GM18505 (cell line): ENCODE results near the gene ACTL10.
"Not testable (repeated sequence)": the region's sequence is repeated elsewhere in the genome, so short reads cannot be mapped to it uniquely, and the experiment has no call there.

Source experiments
- ATAC-seq: cut with Tn5 transposase; IDR thresholded peaks from one replicate; pipeline ENCODE4 v1.9.1; 2021; ENCODE audit not compliant: unreplicated experiment
- POLR2A ChIP-seq: IDR thresholded peaks from 4 replicates; pipeline ENCODE4 v1.6.1; 2011; ENCODE audit warnings: borderline replicate concordance; ENCODE audit not compliant: insufficient read depth, insufficient read length; ENCODE audit errors: extremely low read depth

The ACTL10 gene

DNA sequence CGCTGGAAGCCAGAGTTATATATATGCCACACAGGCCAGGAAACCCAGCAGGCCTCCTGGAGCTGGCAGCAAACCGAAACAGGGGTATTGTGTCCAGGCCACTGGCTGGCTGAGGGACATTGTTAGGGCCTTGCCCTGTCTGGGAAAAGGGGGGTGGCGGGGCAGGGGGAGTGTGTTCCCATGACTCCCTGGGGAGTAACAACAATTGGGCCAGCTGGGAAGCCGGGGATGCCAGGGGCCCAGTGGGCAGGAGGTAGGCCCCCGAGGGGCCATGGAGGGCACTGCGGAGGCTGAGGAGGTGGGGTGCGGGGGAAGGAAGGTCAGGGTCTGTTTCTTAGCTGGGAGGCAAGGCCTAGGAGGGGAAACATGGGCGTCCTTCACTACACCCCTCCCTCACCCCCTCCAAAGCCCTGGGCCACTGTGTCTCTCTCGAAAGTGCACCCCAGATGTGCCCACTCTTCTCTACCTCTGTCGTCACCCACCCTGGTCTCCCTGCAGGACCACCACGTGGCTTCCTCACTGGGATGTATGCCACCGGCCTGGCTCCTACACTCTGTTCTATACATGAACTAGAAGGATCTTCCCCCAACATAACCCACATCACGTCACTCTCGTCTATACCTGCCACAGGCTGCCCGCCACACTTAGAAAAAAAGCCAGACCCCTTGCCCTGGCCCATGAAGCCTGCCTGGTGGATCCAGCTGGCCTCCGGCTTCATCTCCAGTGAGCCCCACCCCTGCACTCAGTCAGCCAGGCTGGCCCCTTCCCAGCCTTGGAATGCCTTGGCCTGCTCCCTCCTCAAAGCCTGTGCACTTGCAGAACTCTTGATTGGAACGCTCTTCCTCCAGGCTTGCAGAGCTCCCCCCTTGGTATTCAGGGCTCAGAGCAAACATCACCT is 27.2 kb downstream of the ACTL10 start:
- TF ChIP-seq POLR2A, result no peak
- ATAC-seq, result no peak

DNA sequence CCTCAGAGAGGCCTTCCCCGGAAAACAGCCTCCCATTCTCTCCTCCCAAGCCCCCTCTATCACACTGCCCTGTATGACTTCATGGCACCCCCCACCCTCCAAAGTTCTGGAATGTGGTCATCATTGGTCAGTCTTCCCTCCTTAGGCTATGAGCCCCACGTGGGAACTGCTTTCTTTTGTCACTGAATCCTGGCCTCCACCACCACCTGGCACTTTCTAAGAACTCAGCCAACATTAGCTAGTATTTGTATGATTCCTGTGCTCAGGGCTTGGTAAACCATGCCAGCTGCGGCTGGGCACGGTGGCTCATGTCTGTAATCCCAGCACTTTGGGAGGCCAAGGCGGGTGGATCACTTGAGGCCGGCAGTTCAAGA is 27.9 kb downstream of the ACTL10 start:
- ATAC-seq, result no peak
- no peak for TF ChIP-seq POLR2A

DNA sequence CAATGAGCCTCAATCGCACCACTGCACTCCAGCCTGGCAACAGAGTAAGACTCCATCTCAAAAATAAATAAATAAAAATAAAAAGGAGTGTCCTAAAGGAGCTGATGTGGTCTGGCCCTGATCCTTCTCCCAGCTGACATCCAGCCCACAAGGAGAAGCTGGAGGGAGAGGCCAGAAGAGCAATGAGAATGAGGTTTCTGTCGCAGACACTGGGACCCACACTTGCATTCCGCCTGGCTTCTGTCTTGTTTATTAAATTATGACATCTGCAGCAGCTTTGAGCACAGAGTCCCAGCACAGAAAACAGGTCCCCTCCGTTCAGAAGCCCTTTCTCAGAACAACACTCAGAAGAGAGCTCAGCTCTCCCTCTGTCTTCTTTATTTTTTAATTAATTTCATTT is 29.7 kb downstream of the ACTL10 start:
- no peak for ATAC-seq
- no peak for TF ChIP-seq POLR2A

DNA sequence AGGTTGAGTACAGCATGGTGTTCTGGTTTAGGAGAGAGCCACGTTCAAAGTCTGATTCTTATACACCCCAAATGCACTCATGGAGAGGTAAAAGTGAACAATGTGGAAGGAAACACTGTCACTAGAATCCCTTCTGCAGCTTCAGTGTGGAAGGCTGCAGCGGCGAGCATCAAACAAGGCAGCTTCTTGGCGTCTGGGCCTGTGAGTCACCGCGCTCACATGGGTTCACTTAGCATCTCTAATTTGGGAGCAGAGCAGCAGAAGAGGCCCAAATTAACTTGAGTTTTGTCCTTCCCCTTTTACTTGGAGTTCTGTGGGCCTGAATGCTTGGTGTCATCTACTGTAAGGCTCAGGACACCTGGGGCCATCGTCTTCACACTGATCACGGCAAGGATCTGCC is 30.4 kb downstream of the ACTL10 start:
- ATAC-seq, result no peak
- TF ChIP-seq POLR2A, result no peak

DNA sequence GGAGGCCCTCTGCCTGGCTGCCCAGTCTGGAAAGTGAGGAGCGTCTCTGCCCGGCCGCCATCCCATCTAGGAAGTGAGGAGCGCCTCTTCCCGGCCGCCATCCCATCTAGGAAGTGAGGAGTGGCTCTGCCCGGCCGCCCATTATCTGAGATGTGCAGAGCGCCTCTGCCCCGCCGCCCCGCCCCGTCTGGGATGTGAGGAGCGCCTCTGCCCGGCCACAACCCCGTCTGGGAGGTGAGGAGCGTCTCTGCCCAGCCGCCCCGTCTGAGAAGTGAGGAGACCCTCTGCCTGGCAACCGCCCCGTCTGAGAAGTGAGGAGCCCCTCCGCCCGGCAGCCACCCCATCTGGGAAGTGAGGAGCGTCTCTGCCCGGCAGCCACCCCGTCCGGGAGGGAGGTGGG is 32.2 kb downstream of the ACTL10 start:
- not testable (repeated sequence) for ATAC-seq

DNA sequence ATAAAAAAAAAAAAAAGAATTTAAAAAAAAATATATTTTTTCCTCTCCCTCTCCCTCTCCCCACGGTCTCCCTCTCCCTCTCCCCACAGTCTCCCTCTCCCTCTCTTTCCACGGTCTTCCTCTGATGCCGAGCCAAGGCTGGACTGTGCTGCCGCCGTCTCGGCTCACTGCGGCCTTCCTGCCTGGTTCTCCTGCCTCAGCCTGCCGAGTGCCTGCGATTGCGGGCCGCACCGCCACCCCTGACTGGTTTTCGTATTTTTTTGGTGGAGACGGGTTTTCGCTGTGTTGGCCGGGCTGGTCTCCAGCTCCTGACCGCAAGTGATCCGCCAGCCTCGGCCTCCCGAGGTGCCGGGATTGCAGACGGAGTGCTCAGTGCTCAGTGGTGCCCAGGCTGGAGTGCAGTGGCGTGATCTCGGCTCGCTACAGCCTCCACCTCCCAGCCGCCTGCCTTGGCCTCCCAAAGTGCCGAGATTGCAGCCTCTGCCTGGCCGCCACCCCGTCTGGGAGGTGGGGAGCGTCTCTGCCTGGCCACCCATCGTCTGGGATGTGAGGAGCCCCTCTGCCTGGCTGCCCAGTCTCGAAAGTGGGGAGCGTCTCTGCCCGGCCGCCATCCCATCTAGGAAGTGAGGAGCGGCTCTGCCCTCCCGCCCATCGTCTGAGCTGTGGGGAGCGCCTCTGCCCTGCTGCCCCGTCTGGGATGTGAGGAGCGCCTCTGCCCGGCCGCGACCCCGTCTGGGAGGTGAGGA is 34.1 kb downstream of the ACTL10 start:
- ATAC-seq, result not testable (repeated sequence)

DNA sequence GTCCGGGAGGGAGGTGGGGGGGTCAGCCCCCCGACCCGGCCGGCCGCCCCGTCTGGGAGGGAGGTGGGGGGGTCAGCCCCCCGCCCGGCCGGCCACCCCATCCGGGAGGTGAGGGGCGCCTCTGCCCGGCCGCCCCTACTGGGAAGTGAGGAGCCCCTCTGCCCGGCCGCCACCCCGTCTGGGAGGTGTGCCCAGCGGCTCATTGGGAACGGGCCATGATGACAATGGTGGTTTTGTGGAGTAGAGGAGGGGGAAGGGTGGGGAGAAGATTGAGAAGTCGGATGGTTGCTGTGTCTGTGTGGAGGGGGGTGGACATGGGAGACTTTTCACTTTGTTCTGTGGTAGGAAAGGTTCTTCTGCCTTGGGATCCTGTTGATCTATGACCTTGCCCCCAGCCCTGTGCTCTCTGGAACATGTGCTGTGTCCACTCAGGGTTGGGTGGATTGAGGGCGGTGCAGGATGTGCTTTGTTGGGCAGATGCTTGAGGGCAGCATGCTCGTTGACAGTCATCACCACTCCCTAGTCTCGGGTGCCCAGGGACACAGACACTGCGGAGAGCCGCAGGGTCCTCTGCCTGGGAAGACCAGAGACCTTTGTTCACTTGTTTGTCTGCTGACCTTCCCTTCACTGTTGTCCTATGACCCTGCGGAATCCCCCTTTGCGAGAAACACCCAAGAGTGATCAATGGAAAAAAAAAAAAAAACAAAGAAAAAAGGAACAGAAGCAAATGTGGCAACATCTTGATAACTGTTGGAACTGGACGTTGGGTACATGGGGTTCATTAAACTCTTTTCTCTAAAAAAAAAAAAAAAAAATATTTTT is 35.1 kb downstream of the ACTL10 start:
- no peak for ATAC-seq
- no peak for TF ChIP-seq POLR2A

DNA sequence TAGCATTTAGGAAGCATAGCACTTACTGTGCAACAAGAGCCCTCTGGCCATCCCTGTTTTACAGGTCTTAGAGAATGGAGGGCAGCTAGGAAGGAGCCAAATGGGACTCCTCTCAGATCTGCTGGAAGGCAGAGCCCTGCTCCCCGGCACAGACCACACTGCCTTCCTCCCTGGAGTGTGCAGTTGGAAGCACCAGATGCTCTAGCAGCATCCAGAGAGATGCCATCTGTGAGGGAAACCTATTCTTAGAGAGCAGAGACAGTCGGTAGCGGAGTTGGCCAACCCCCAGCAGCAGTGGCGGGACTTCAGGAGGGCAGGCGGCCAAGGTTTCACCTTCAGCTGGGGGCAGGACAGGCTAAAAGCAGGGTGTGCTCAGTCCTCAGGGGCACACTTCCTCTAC is 36.1 kb downstream of the ACTL10 start:
- ATAC-seq, result no peak
- no peak for TF ChIP-seq POLR2A

DNA sequence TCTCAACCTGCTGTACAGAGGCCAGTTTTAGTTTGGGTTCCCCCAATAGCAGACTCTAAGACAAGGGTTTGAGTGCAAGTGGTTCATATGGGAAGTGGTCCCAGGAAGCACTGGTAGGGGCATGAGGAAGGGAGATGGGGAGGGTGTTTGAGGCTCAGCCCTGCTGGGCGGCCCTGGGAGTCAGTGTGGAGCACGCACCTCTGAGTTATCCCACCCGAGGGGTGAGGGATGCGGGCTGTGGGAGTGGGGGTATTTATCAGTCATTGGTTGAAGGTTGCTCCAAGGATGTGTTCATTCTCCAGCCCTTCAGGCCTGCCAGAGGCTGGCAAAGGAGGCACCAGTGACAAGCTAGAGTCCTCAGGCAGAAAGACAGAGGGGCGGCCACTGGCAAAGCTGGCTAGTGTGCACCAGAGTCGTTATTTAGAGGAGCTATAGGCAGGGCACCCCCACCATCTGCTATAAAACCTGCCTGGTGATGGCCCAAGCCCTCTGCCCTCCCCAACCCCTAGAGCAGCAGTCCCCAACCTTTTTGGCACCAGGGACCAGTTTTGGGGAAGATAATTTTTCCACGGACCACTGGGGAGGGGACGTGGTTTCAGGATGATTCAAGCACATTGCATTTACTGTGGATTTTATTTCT is 36.9 kb downstream of the ACTL10 start:
- no peak for TF ChIP-seq POLR2A
- ATAC-seq, result no peak

DNA sequence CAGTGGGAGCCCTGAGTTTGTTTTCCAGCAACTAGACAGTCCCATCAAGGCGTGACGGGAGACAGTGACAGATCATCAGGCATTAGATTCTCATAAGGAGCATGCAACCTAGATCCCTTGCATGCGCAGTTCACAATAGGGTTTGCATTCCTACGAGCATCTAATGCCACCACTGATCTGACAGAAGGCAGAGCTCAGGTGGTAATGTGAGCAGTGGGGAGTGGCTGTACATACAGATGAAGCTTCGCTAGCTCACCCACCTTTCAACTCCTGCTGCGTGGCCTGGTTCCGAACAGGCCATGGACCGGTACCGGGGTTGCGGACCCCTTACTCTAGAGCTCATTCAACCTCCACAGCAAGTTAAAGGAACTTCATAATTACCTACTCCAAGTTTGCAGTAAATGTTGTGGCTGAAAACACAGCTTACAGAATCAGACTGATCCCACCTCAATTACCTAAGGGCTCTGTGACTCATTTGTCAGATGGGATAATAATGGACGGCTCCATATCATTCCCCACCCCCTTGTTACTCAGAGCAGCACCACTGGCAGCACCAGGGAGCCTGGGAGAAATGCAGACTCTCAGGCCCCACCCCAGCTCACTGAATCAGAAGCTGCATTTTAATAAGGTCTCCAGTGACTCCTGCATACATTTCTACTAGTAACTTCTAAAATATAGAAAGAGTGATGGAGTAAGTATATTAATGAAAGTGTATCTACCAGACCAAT is 37.6 kb downstream of the ACTL10 start:
- ATAC-seq, result no peak
- no peak for TF ChIP-seq POLR2A

DNA sequence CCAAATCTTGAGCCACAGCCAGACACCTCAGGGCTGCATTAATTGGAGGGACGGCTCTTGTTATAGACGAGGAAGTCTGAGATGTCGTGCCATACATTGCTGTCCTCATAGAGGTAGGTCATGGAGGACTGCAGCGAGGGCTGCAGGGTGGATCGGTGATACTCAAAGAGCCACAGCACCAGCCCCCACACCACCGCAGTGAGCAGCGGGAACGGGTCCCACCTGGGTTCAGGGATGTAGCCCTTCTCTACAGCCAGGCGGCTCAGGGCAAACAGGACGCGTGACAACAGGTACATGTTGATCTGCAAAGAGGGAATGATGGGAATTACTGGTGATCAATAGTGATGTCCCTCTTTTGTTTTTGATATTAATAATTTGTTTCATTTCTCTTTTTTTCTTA is 40.9 kb downstream of the ACTL10 start:
- no peak for ATAC-seq
- no peak for TF ChIP-seq POLR2A

DNA sequence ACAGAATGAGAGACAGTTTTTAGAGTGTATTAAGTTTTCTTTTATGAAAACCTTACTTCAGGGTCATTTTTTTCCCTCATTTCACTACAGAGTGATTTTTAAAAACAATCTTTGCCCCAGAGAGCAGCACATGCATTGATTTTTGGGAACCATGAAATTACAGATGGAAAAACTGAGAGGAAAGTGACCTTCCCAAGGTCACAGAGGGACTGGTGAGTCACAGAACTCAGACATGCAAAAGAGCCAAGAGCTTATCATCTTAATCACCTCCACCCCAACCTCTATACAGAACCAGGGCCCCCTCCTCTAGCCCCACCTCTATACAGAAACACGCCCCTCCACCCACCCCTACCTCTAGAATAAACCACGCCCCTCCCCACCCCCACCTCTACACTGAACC is 42.7 kb downstream of the ACTL10 start:
- TF ChIP-seq POLR2A, result no peak
- ATAC-seq, result no peak

DNA sequence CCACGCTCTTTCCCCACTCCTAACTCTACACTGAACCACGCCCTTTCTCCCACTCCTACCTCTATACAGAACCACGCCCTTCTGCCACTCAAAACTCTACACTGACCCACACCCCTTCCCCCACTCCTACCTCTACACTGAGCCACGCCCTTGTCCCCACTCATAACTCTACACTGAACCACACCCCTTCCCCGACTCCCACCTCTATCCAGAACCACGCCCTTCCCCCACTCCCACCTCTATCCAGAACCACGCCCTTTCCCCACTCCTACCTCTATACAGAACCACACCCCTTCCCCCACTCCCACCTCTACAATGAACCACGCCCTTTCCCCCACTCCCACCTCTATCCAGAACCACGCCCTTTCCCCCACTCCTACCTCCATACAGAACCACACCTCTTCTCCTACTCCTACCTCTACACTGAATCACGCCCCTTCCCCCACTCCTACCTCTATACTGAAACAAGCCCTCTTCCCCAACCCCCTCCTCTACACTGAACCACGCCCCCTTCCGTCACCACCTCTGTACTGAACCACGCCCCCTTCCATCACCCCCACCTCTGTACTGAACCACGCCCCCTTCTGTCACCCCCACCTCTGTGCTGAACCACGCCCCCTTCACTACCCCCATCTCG is 43.3 kb downstream of the ACTL10 start:
- no peak for ATAC-seq
- no peak for TF ChIP-seq POLR2A
